OCI-LY1 (cell line): ENCODE measurements around the gene DLX2.

Experiments used
- H2AFZ ChIP-seq: fragments of 200-600 bp; sonication (generic), shearing (Covaris generic); 2 replicates; pipeline ENCODE4 v1.6.0; 2014; ENCODE audit warnings: antibody characterized with exemption, mild to moderate bottlenecking, low read length
- H3F3A ChIP-seq: fragments of 200-600 bp; sonication (generic), shearing (Covaris generic); 2 replicates; pipeline ENCODE4 v1.6.0; 2014; ENCODE audit warnings: mild to moderate bottlenecking, antibody characterized with exemption, low read length, moderate library complexity; ENCODE audit not compliant: insufficient read depth
- H3K27ac ChIP-seq: fragments of 200-600 bp; sonication (generic); 2 replicates; pipeline ENCODE4 v1.5.1; 2014; ENCODE audit warnings: low read length, mixed run types, mild to moderate bottlenecking, low read depth; ENCODE audit not compliant: poor library complexity, severe bottlenecking
- H3K27me3 ChIP-seq: fragments of 200-600 bp; sonication (generic); 2 replicates; pipeline ENCODE4 v1.6.0; 2014; ENCODE audit warnings: antibody characterized with exemption, mild to moderate bottlenecking, low read length, moderate library complexity; ENCODE audit not compliant: insufficient read depth
- H3K36me3 ChIP-seq: fragments of 200-600 bp; sonication (generic); 2 replicates; pipeline ENCODE4 v1.6.1; 2014; ENCODE audit warnings: mild to moderate bottlenecking, antibody characterized with exemption, low read length, moderate library complexity, mixed read lengths; ENCODE audit not compliant: insufficient read depth
- H3K4me1 ChIP-seq: fragments of 200-600 bp; sonication (generic); 2 replicates; pipeline ENCODE4 v1.5.1; 2014; ENCODE audit warnings: mild to moderate bottlenecking, low read length, moderate library complexity; ENCODE audit not compliant: insufficient read depth, severe bottlenecking
- H3K4me2 ChIP-seq: fragments of 200-600 bp; sonication (generic), shearing (Covaris generic); 2 replicates; pipeline ENCODE4 v1.6.1; 2014; ENCODE audit warnings: low read length
- H3K4me3 ChIP-seq: fragments of 200-600 bp; sonication (generic); 2 replicates; pipeline ENCODE4 v1.5.1; 2014; ENCODE audit warnings: low read length, low read depth, mild to moderate bottlenecking, mixed read lengths; ENCODE audit not compliant: poor library complexity, severe bottlenecking
- H3K79me2 ChIP-seq: fragments of 200-600 bp; shearing (Covaris generic); 2 replicates; pipeline ENCODE4 v1.6.1; 2016; ENCODE audit warnings: mixed run types, low read length, mixed read lengths; ENCODE audit not compliant: insufficient read depth
- H3K9ac ChIP-seq: fragments of 200-600 bp; sonication (generic), shearing (Covaris generic); 2 replicates; pipeline ENCODE4 v1.6.1; 2014; ENCODE audit warnings: mild to moderate bottlenecking, low read length, mixed read lengths
- H3K9me2 ChIP-seq: fragments of 200-600 bp; sonication (generic), shearing (Covaris generic); 2 replicates; pipeline ENCODE4 v1.6.1; 2014; ENCODE audit warnings: low read depth, mild to moderate bottlenecking, low read length, mixed read lengths
- H3K9me3 ChIP-seq: fragments of 200-600 bp; shearing (Covaris generic); 2 replicates; pipeline ENCODE4 v1.6.1; 2014; ENCODE audit warnings: low read length, mixed read lengths
- H4K20me1 ChIP-seq: fragments of 200-600 bp; sonication (generic), shearing (Covaris generic); 2 replicates; pipeline ENCODE4 v1.6.0; 2016; ENCODE audit warnings: mild to moderate bottlenecking, low read length; ENCODE audit not compliant: insufficient read depth
- CTCF ChIP-seq: fragments of 200-600 bp; sonication (generic), shearing (Covaris generic); IDR thresholded peaks from 2 replicates; pipeline ENCODE4 v1.5.1; 2017; ENCODE audit warnings: mild to moderate bottlenecking, antibody characterized with exemption, low read length, moderate library complexity, mixed read lengths
- EZH2 ChIP-seq: fragments of 200-600 bp; sonication (generic), shearing (Covaris generic); IDR thresholded peaks from 2 replicates; pipeline ENCODE4 v1.8.0; 2017; ENCODE audit warnings: borderline replicate concordance, mixed run types, mild to moderate bottlenecking, antibody characterized with exemption, low read length, moderate library complexity, mixed read lengths

Gene DLX2

DNA sequence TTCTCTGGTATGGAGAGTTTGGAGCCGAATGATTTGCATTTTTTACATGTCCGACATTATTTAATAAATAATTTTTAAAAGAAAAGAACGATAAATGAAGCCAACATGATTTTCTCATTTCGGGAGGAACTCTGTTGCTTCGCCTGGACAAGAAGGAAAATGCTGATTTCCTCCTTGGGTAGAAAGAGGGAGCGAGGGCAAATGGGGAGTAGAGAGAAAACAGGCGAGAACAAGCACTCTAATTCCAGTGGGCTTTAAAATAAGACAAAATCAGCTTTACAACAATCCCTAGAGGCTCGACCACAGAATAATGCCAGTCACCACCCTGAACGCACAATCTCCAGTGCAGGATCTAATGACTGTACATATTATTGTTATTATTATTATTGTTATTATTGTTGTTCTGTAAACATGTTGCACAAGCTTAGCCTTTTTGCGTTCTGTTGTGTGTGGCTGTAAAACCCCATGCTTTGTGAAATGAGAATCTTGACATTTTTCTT lies 13.6 kb downstream of the DLX2 start:
- H3K4me2 ChIP-seq = no peak overlapping the region
- no peak overlapping the region for H3K27ac ChIP-seq
- H3K4me1 ChIP-seq = peaks cover 9% of the 10 kb centered on the region
- H3K9me2 ChIP-seq = no peaks in the 10 kb centered on the region
- no peaks in the 10 kb centered on the region for H3F3A ChIP-seq
- H3K9ac ChIP-seq = no peak overlapping the region
- no peaks in the 10 kb centered on the region for H3K36me3 ChIP-seq
- H4K20me1 ChIP-seq = no peaks in the 10 kb centered on the region
- H2AFZ ChIP-seq = no peak overlapping the region
- H3K79me2 ChIP-seq = no peaks in the 10 kb centered on the region
- H3K4me3 ChIP-seq = no peak overlapping the region
- H3K9me3 ChIP-seq = no peaks in the 10 kb centered on the region
- no peaks in the 10 kb centered on the region; the same call in 1 of the 2 replicates for H3K27me3 ChIP-seq
- TF ChIP-seq EZH2 = no peak
- TF ChIP-seq CTCF = no peak

- no peaks in the 10 kb centered on the region for H3K36me3 ChIP-seq
- H4K20me1 ChIP-seq = no peaks in the 10 kb centered on the region
- no peak for TF ChIP-seq EZH2
- no peak for TF ChIP-seq CTCF
- peaks cover 9% of the 10 kb centered on the region for H3K4me1 ChIP-seq
- H3K9ac ChIP-seq = no peak overlapping the region
- H3K4me3 ChIP-seq = no peak overlapping the region
- no peaks in the 10 kb centered on the region; the same call in 1 of the 2 replicates for H3K27me3 ChIP-seq
- H3F3A ChIP-seq = no peaks in the 10 kb centered on the region
- no peak overlapping the region for H3K4me2 ChIP-seq
- no peaks in the 10 kb centered on the region for H3K9me2 ChIP-seq
- no peak overlapping the region for H3K27ac ChIP-seq
- no peaks in the 10 kb centered on the region for H3K79me2 ChIP-seq
- no peaks in the 10 kb centered on the region for H3K9me3 ChIP-seq
- H2AFZ ChIP-seq = no peak overlapping the region
Measured at GRCh38 chr2:172088245-172089004, 14.3 kb downstream of the DLX2 start.

DNA sequence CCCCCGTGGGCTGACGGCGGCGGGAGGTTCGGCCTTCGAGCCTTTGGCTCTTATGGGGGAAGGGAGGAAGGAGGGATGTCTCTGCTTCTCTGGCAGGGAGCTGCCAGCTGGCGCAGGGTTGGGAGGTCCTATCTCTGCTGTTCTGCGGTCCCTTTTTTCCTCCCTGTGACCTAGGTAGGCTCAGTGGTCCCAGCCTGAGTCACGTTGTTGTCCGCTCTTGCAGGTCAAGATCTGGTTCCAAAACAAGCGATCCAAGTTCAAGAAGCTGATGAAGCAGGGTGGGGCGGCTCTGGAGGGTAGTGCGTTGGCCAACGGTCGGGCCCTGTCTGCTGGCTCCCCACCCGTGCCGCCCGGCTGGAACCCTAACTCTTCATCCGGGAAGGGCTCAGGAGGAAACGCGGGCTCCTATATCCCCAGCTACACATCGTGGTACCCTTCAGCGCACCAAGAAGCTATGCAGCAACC lies 14.9 kb downstream of the DLX2 start:
- Histone ChIP-seq H3K36me3 (no peaks in the 10 kb centered on the region), H3K27me3 (no peaks in the 10 kb centered on the region), H3K4me3 (no peak overlapping the region), H3K4me1 (peaks cover 9% of the 10 kb centered on the region), H3K4me2 (no peak overlapping the region), H3K79me2 (no peaks in the 10 kb centered on the region), H3K27ac (no peak overlapping the region), H3F3A (no peaks in the 10 kb centered on the region), H2AFZ (no peak overlapping the region), H3K9me3 (no peaks in the 10 kb centered on the region), H3K9me2 (no peaks in the 10 kb centered on the region), H3K9ac (no peak overlapping the region), H4K20me1 (no peaks in the 10 kb centered on the region)
- TF ChIP-seq CTCF = no peak
- TF ChIP-seq EZH2 = no peak
